HL-60 (cell line): Measurements from ENCODE around the gene PLOD1.

Experiments
- CTCF ChIP-seq: IDR thresholded peaks from one replicate; pipeline ENCODE4 v1.5.1; 2011; ENCODE audit warnings: low read length, control low read depth, inconsistent platforms; ENCODE audit not compliant: insufficient read depth
- REST ChIP-seq: IDR thresholded peaks from 2 replicates; pipeline ENCODE4 v1.6.1; 2012; ENCODE audit warnings: low read depth; ENCODE audit not compliant: insufficient replicate concordance
- SPI1 ChIP-seq: IDR thresholded peaks from 2 replicates; pipeline ENCODE4 v1.6.1; 2012; ENCODE audit warnings: low read depth, mild to moderate bottlenecking, borderline replicate concordance

- no peak for TF ChIP-seq CTCF
- no peak for TF ChIP-seq REST
- TF ChIP-seq SPI1: no peak
These were observed 36.3 kb upstream of the PLOD1 start for GRCh38 chr1:11898086-11898785.
